ENCODE data around the gene DNAAF1.
A peak's percentile ranks its signal among the peaks of the same experiment; 100 is the strongest.

DNAAF1 gene

DNA sequence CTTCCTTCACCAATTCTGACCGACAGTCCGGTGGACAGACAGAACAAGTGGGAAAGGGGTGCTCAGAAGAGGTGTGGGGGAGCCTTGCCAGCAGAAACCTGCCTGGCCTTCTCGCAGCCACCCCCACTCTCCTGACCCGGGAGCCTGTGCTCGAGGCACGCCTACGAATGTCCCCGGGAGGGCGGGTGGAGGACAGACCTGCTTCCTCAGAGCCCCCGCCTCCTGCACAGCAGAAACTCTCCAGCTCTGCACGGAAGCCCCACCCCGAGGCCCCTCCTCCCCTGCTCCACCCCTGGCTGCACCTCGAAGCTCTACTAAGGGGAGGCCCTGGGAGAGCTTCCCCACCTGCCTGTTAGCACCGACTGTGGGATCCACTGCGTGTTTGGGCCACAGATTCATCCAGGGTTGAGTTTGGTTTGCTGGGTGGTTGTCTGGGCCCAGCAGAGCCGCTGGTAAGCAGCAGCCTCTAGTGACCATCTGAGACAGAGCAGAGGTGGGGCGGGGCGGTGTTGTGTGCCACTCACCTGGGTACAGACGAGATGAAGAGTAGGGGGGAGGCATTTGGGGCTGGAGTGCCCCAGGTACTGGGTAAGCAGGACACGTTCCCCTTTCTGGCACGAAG, 35.5 kb downstream of the DNAAF1 start:
- H3K9me3 ChIP-seq (ENCODE audit: insufficient read depth, low read depth, low read length) = no peaks in the 10 kb centered on the region
- no peak overlapping the region for H3K9ac ChIP-seq (ENCODE audit: low read length)
- H2AK5ac ChIP-seq (ENCODE audit: low read length) = no peak overlapping the region
- no peak overlapping the region for H3K4ac ChIP-seq (ENCODE audit: low read depth, low read length)
- no peak overlapping the region for H3K4me3 ChIP-seq (ENCODE audit: low read depth, low read length)
- H3K18ac ChIP-seq (ENCODE audit: low read length) = no peak overlapping the region
- H3K27ac ChIP-seq (ENCODE audit: low read depth, low read length) = no peak overlapping the region
- no CpG with 5 or more reads among the region's 21 CpGs for WGBS (ENCODE audit: extremely low coverage, insufficient coverage, insufficient read length)
- H3K23ac ChIP-seq (ENCODE audit: low read length) = no peak overlapping the region
- H2BK5ac ChIP-seq (ENCODE audit: low read depth, low read length, poor library complexity) = no peak overlapping the region
- H3K27me3 ChIP-seq (ENCODE audit: insufficient read depth, low read length) = no peaks in the 10 kb centered on the region
- H3K4me2 ChIP-seq (ENCODE audit: low read length) = no peak overlapping the region
- no peak for DNase-seq
- H3K4me1 ChIP-seq (ENCODE audit: control insufficient read depth in 1 of 2, insufficient read depth in 2 of 2, low read length in 2 of 2) = peaks cover 17 to 19% of the 10 kb centered on the region in 2 experiments
- peaks cover 4% of the 10 kb centered on the region for H3K79me2 ChIP-seq (ENCODE audit: control insufficient read depth, insufficient read depth, low read length, poor library complexity)
- H2BK12ac ChIP-seq (ENCODE audit: low read length) = no peak overlapping the region
- peaks cover 8% of the 10 kb centered on the region for H3K79me1 ChIP-seq (ENCODE audit: low read length)
- no peak overlapping the region for H4K91ac ChIP-seq (ENCODE audit: low read depth, low read length)
- peaks cover 66 to 70% of the 10 kb centered on the region in 2 experiments for H3K36me3 ChIP-seq (ENCODE audit: control insufficient read depth in 1 of 2, insufficient read depth in 2 of 2, low read length in 2 of 2)
- H4K12ac ChIP-seq (ENCODE audit: low read depth, low read length) = no peak overlapping the region
- no peak overlapping the region for H4K8ac ChIP-seq (ENCODE audit: low read depth, low read length)
- no peak overlapping the region for H3K14ac ChIP-seq (ENCODE audit: low read length)
- no peak overlapping the region for H2AFZ ChIP-seq (ENCODE audit: insufficient read depth, low read length, poor library complexity)
- no peak overlapping the region for H2BK120ac ChIP-seq (ENCODE audit: insufficient read depth, low read length, poor library complexity)

- Histone ChIP-seq H3K27ac (ENCODE audit: low read depth, low read length) (no peak overlapping the region), H3K18ac (ENCODE audit: low read length) (no peak overlapping the region), H2BK5ac (ENCODE audit: low read depth, low read length, poor library complexity) (no peak overlapping the region), H2BK120ac (ENCODE audit: insufficient read depth, low read length, poor library complexity) (no peak overlapping the region), H3K14ac (ENCODE audit: low read length) (no peak overlapping the region), H3K23ac (ENCODE audit: low read length) (no peak overlapping the region), H3K27me3 (ENCODE audit: insufficient read depth, low read length) (no peaks in the 10 kb centered on the region), H4K91ac (ENCODE audit: low read depth, low read length) (no peak overlapping the region), H3K4ac (ENCODE audit: low read depth, low read length) (no peak overlapping the region), H3K79me1 (ENCODE audit: low read length) (peaks cover 6% of the 10 kb centered on the region), H3K9ac (ENCODE audit: low read length) (no peak overlapping the region), H2BK12ac (ENCODE audit: low read length) (no peak overlapping the region), H3K79me2 (ENCODE audit: control insufficient read depth, insufficient read depth, low read length, poor library complexity) (peaks cover 3% of the 10 kb centered on the region), H2AFZ (ENCODE audit: insufficient read depth, low read length, poor library complexity) (no peak overlapping the region), H3K4me3 (ENCODE audit: low read depth, low read length) (no peak overlapping the region), H3K4me2 (ENCODE audit: low read length) (no peak overlapping the region), H4K8ac (ENCODE audit: low read depth, low read length) (no peak overlapping the region), H3K4me1 (ENCODE audit: control insufficient read depth in 1 of 2, insufficient read depth in 2 of 2, low read length in 2 of 2) (peaks cover 19% of the 10 kb centered on the region in 2 experiments), H2AK5ac (ENCODE audit: low read length) (no peak overlapping the region), H3K9me3 (ENCODE audit: insufficient read depth, low read depth, low read length) (no peaks in the 10 kb centered on the region), H4K12ac (ENCODE audit: low read depth, low read length) (no peak overlapping the region), H3K36me3 (ENCODE audit: control insufficient read depth in 1 of 2, insufficient read depth in 2 of 2, low read length in 2 of 2) (peaks cover 66 to 70% of the 10 kb centered on the region in 2 experiments)
- no CpG with 5 or more reads among the region's 41 CpGs for WGBS (ENCODE audit: extremely low coverage, insufficient coverage, insufficient read length)
- no peak for DNase-seq
These were observed 36.2 kb downstream of the DNAAF1 start for GRCh38 chr16:84181144-84181915.

- Histone ChIP-seq H2AK5ac (ENCODE audit: low read length) (no peak overlapping the region), H3K4me1 (ENCODE audit: control insufficient read depth in 1 of 2, insufficient read depth in 2 of 2, low read length in 2 of 2) (peaks cover 13 to 14% of the 10 kb centered on the region in 2 experiments), H3K18ac (ENCODE audit: low read length) (no peak overlapping the region), H3K9me3 (ENCODE audit: insufficient read depth, low read depth, low read length) (no peaks in the 10 kb centered on the region), H2BK120ac (ENCODE audit: insufficient read depth, low read length, poor library complexity) (no peak overlapping the region), H4K91ac (ENCODE audit: low read depth, low read length) (no peak overlapping the region), H2AFZ (ENCODE audit: insufficient read depth, low read length, poor library complexity) (no peak overlapping the region), H4K8ac (ENCODE audit: low read depth, low read length) (no peak overlapping the region), H3K9ac (ENCODE audit: low read length) (no peak overlapping the region), H3K4ac (ENCODE audit: low read depth, low read length) (no peak overlapping the region), H2BK5ac (ENCODE audit: low read depth, low read length, poor library complexity) (no peak overlapping the region), H3K27ac (ENCODE audit: low read depth, low read length) (no peak overlapping the region), H3K23ac (ENCODE audit: low read length) (no peak overlapping the region), H3K14ac (ENCODE audit: low read length) (no peak overlapping the region), H3K79me1 (ENCODE audit: low read length) (peaks cover 5% of the 10 kb centered on the region), H3K27me3 (ENCODE audit: insufficient read depth, low read length) (no peaks in the 10 kb centered on the region), H3K36me3 (ENCODE audit: control insufficient read depth in 1 of 2, insufficient read depth in 2 of 2, low read length in 2 of 2) (peaks cover 66 to 70% of the 10 kb centered on the region in 2 experiments), H3K4me3 (ENCODE audit: low read depth, low read length) (no peak overlapping the region), H3K79me2 (ENCODE audit: control insufficient read depth, insufficient read depth, low read length, poor library complexity) (peaks cover 4% of the 10 kb centered on the region), H4K12ac (ENCODE audit: low read depth, low read length) (no peak overlapping the region), H2BK12ac (ENCODE audit: low read length) (no peak overlapping the region), H3K4me2 (ENCODE audit: low read length) (no peak overlapping the region)
- WGBS (ENCODE audit: extremely low coverage, insufficient coverage, insufficient read length) = no CpG with 5 or more reads among the region's 18 CpGs
- no peak for DNase-seq
These were observed 37.0 kb downstream of the DNAAF1 start for GRCh38 chr16:84182104-84182503.

DNA sequence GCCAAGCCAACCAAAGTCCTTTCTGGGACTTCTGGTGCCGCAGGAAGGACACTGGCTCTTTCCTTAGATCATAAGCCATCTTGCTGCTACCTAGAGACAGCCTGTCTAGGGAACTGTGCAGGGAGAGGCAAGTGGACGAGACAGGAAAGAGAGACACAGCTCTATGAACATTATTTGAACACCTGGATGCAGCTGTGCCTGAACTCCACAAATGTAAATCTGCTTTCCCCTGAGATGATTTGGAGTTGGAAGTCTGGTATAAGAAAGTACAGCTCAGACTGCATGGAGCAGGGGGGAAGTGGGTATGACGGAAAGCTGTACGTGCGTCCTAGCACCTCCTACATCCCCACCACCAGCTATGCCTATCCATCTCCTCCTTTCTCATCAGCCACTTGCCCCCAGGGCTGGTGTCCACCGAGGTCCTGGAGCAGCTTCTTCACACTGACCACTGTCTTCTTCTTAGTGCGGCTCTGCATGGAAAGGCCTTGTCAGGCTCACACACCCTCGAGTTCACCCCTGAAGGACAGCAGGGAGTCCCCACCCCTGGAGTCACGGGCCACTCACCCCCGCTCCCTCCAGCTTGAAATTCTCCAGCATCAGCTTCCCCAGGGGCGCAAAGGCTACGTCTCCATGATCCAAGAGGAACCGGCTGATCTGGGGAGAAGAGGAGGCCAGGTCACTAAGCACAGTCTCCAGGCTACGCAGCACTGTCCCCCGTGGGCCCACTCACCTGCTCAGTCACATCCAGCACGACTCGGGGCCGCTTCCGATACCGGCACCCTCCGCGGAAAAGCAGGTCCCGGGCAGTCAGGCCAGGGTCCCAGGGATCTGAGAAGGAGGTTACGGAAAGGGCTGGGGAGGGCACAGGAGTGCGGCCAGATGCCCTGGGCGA, 37.8 kb downstream of the DNAAF1 start:
- H3K79me1 ChIP-seq (ENCODE audit: low read length) = peaks cover 5% of the 10 kb centered on the region
- H3K27me3 ChIP-seq (ENCODE audit: insufficient read depth, low read length) = no peaks in the 10 kb centered on the region
- H3K23ac ChIP-seq (ENCODE audit: low read length) = no peak overlapping the region
- H3K4me3 ChIP-seq (ENCODE audit: low read depth, low read length) = no peak overlapping the region
- no peak overlapping the region for H3K9ac ChIP-seq (ENCODE audit: low read length)
- no peak overlapping the region for H3K14ac ChIP-seq (ENCODE audit: low read length)
- peak overlapping the region; percentile 6 for H3K18ac ChIP-seq (ENCODE audit: low read length)
- no peak for DNase-seq
- H2BK5ac ChIP-seq (ENCODE audit: low read depth, low read length, poor library complexity) = no peak overlapping the region
- H2AK5ac ChIP-seq (ENCODE audit: low read length) = no peak overlapping the region
- H2BK120ac ChIP-seq (ENCODE audit: insufficient read depth, low read length, poor library complexity) = no peak overlapping the region
- H4K8ac ChIP-seq (ENCODE audit: low read depth, low read length) = no peak overlapping the region
- no peak overlapping the region for H4K12ac ChIP-seq (ENCODE audit: low read depth, low read length)
- no peak overlapping the region for H3K4me2 ChIP-seq (ENCODE audit: low read length)
- no peak overlapping the region for H3K4ac ChIP-seq (ENCODE audit: low read depth, low read length)
- no peak overlapping the region for H4K91ac ChIP-seq (ENCODE audit: low read depth, low read length)
- peaks cover 4% of the 10 kb centered on the region for H3K79me2 ChIP-seq (ENCODE audit: control insufficient read depth, insufficient read depth, low read length, poor library complexity)
- no peak overlapping the region for H3K27ac ChIP-seq (ENCODE audit: low read depth, low read length)
- no peak overlapping the region for H2AFZ ChIP-seq (ENCODE audit: insufficient read depth, low read length, poor library complexity)
- peaks cover 9% of the 10 kb centered on the region in 2 experiments for H3K4me1 ChIP-seq (ENCODE audit: control insufficient read depth in 1 of 2, insufficient read depth in 2 of 2, low read length in 2 of 2)
- H2BK12ac ChIP-seq (ENCODE audit: low read length) = no peak overlapping the region
- H3K36me3 ChIP-seq (ENCODE audit: control insufficient read depth in 1 of 2, insufficient read depth in 2 of 2, low read length in 2 of 2) = peaks cover 66 to 70% of the 10 kb centered on the region in 2 experiments
- no CpG with 5 or more reads among the region's 26 CpGs for WGBS (ENCODE audit: extremely low coverage, insufficient coverage, insufficient read length)
- no peaks in the 10 kb centered on the region for H3K9me3 ChIP-seq (ENCODE audit: insufficient read depth, low read depth, low read length)
